Esophagus (tissue), 2 donors: ENCODE data around the gene FAM20A. TPM values are rescaled to one million over a fixed set of nuclear protein-coding genes. Genes with fewer than 3 reads are reported as not detected.
A peak's percentile ranks its signal among the peaks of the same experiment; 100 is the strongest.

Experiments used
- H3K27ac ChIP-seq, 2 donors: one replicate each; pipeline ENCODE4 v1.5.1; 2013; ENCODE audit warnings: low read depth in 2 of 2, mild to moderate bottlenecking in 2 of 2, inconsistent platforms in 1 of 2, low read length in 1 of 2, moderate library complexity in 1 of 2
- H3K27me3 ChIP-seq, 2 donors: one replicate each; pipeline ENCODE4 v1.6.1; 2013; ENCODE audit warnings: low read length in 2 of 2, control low read depth in 1 of 2, mild to moderate bottlenecking in 1 of 2; ENCODE audit not compliant: insufficient read depth in 2 of 2, control insufficient read depth in 1 of 2
- H3K36me3 ChIP-seq, 2 donors: one replicate each; pipeline ENCODE4 v1.6.1; 2013; ENCODE audit warnings: low read length in 1 of 2; ENCODE audit not compliant: control insufficient read depth in 2 of 2, insufficient read depth in 2 of 2
- H3K4me1 ChIP-seq, 2 donors: one replicate each; pipeline ENCODE4 v1.6.1; 2013; ENCODE audit warnings: low read length in 1 of 2; ENCODE audit not compliant: control insufficient read depth in 2 of 2, insufficient read depth in 2 of 2
- H3K4me3 ChIP-seq, 2 donors: one replicate each; pipeline ENCODE4 v1.5.1; 2013; ENCODE audit warnings: low read length in 2 of 2, mild to moderate bottlenecking in 2 of 2, low read depth in 1 of 2, moderate library complexity in 1 of 2
- H3K9me3 ChIP-seq, 2 donors: one replicate each; pipeline ENCODE4 v1.6.1; 2013; ENCODE audit warnings: mild to moderate bottlenecking in 2 of 2, low read depth in 1 of 2, low read length in 1 of 2, moderate library complexity in 1 of 2; ENCODE audit not compliant: control insufficient read depth in 2 of 2, insufficient read depth in 1 of 2
- WGBS, 2 donors: extraction: QIAGEN DNeasy Blood & Tissue Kit; methylation state at CpG; one replicate each; pipeline ENCODE4 v1.1.7; 2013; 5-methylcytosine and 5-hydroxymethylcytosine counted together
- polyA plus RNA-seq, 2 donors: library from polyadenylated mRNA; stranded (reverse); fragments of 200-250 nt; gene quantifications; one replicate each; pipeline ENCODE4 v1.2.3, GENCODE V29; 2013
- donor health status: healthy with polysubstance abuse.
- donor health status: Bipolar disorder and iron deficiency.

Gene FAM20A
- polyA plus RNA-seq, 2 donors = 1.8 to 4.3 TPM

DNA sequence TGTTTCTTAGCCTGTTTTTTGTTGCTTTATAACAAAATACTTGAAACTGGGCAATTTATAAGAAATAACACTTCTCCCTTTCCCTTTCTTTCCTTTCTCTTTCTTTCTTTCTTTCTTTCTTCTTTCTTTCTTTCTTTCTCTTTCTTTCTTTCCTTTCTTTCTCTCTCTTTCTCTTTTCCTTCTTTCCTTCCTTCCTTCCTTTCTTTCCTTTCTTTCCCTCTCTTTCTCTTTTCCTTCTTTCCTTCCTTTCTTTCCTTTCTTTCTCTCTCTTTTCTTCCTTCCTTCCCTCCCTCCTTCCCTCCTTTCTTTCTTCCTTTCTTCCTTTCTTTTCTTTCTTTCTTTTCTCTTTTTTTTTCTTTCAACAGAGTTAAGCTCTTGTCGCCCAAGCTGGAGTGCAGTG is 27.8 kb downstream of the FAM20A start:
- 81 to 92% methylated on average over 1 of the region's 1 CpG for WGBS, 2 donors
- no peaks in the 10 kb centered on the region for H3K9me3 ChIP-seq
- H3K36me3 ChIP-seq = no peaks in the 10 kb centered on the region
- H3K4me3 ChIP-seq = no peak overlapping the region
- no peak overlapping the region for H3K27ac ChIP-seq
- peaks cover 2 to 5% of the 10 kb centered on the region in 2 donors for H3K4me1 ChIP-seq
- H3K27me3 ChIP-seq = no peaks in the 10 kb centered on the region

GRCh38 chr17:68572138-68572842 is 28.9 kb downstream of the FAM20A start:
- H3K9me3 ChIP-seq = no peaks in the 10 kb centered on the region
- H3K27ac ChIP-seq = no peak overlapping the region
- 87 to 88% methylated on average over 6 of the region's 6 CpGs for WGBS, 2 donors
- H3K4me3 ChIP-seq = no peak overlapping the region
- no peaks in the 10 kb centered on the region for H3K27me3 ChIP-seq
- H3K4me1 ChIP-seq = peaks cover 2 to 4% of the 10 kb centered on the region in 2 donors
- H3K36me3 ChIP-seq = no peaks in the 10 kb centered on the region

DNA sequence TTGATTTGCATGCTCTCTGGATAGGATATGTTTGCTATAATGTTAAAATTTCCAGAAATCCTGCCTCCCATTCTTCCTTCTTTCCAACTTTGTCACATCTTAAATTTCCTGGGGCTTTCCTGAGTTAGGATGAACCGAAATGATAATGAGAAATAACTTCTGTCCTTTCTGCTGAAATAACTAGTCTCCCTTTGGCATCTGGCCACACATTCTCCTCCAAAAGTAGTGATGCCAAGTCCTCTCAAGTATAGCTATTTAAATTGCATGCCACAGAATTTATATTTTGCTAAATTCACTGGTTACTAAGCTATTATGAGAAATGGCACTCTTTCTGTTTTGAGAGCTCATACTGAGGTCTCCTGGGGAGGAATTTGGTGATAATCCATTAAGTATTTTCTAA is 30.6 kb downstream of the FAM20A start:
- WGBS, 2 donors = 44 to 47% methylated on average over 1 of the region's 1 CpG
- Histone ChIP-seq H3K27ac (no peak overlapping the region), H3K4me3 (no peak overlapping the region)

DNA sequence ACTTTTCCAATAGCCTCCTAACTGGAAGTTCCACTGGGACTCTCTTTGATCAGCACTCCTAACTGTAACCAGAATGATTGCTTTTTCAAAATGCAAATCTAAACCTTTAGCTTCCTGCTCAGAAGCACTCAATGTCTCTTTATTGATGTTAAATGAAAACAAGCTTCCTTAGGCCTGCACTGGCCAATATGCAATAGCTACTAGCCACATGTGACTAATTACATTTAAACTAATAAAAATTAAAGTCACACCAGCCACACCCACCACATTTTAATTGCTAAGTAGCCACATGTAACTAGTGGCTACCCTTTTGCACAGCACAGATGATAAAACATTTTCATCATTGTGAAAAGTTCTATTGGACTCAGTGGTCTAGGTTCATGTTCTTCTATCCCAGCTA is 31.8 kb downstream of the FAM20A start:
- Histone ChIP-seq H3K27me3 (no peaks in the 10 kb centered on the region), H3K36me3 (no peaks in the 10 kb centered on the region), H3K4me1 (peaks cover 0 to 3% of the 10 kb centered on the region in 2 donors), H3K27ac (no peak overlapping the region), H3K9me3 (no peaks in the 10 kb centered on the region), H3K4me3 (no peak overlapping the region)

More for the DNA sequence above, 30.6 kb downstream of the FAM20A start:
- Histone ChIP-seq H3K36me3 (no peaks in the 10 kb centered on the region), H3K9me3 (no peaks in the 10 kb centered on the region), H3K27me3 (no peaks in the 10 kb centered on the region), H3K4me1 (no peaks in the 10 kb centered on the region)

DNA sequence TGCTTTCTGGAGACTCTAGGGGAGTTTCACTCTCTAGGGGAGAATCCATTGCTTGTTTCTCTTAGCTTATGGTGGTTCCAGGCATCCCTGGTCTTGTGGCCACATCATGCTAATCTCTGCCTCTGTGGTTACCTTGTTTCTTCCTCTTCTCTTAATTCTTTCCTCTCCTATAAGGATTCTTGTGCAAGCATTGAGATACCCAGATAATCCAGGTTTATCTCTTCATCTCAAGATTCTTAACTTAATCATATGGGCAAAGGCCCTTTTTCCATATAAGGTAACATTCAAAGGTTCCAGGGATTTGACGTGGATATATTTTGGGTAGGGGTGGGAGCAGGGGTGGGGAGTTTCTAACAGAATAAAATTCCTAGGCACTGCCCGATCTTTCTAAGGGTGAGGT is 32.6 kb downstream of the FAM20A start:
- Histone ChIP-seq H3K27me3 (no peaks in the 10 kb centered on the region), H3K9me3 (no peaks in the 10 kb centered on the region), H3K27ac (no peak overlapping the region), H3K4me1 (peaks cover 0 to 4% of the 10 kb centered on the region in 2 donors), H3K36me3 (no peaks in the 10 kb centered on the region), H3K4me3 (no peak overlapping the region)
- WGBS, 2 donors = 84 to 85% methylated on average over 2 of the region's 2 CpGs

GRCh38 chr17:68567581-68567980 is 33.6 kb downstream of the FAM20A start:
- Histone ChIP-seq H3K36me3 (no peaks in the 10 kb centered on the region), H3K27ac (peak overlapping the region in 1 of 2 donors; percentile 7), H3K4me1 (peaks cover 0 to 4% of the 10 kb centered on the region in 2 donors), H3K27me3 (no peaks in the 10 kb centered on the region), H3K9me3 (no peaks in the 10 kb centered on the region), H3K4me3 (no peak overlapping the region)
- WGBS, 2 donors = 85 to 90% methylated on average over 8 of the region's 8 CpGs

DNA sequence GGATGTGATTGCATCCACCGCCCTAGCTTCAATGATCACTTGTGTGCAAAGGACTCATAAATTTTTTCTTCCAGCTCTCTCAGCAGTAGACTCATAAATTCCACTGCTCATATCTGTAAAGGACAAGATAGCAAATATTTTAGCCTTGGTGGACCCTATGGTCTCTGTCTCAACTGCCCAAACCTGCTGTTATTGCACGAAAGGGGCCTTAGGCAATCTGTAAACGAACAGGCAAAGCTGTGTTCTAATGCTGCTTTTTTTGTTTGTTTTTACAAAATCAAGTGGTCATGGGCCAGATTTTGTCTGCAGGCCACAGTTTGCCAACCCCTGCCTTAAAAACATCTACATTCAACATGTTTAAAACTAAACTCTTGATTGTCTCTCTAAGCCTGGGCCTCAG is 34.1 kb downstream of the FAM20A start:
- Histone ChIP-seq H3K4me1 (peaks cover 0 to 4% of the 10 kb centered on the region in 2 donors), H3K27me3 (no peaks in the 10 kb centered on the region), H3K36me3 (no peaks in the 10 kb centered on the region), H3K9me3 (no peaks in the 10 kb centered on the region), H3K27ac (no peak overlapping the region), H3K4me3 (no peak overlapping the region)
- WGBS, 2 donors = 48 to 72% methylated on average over 3 of the region's 3 CpGs

- Histone ChIP-seq H3K27me3 (no peaks in the 10 kb centered on the region), H3K4me3 (no peak overlapping the region), H3K27ac (no peak overlapping the region), H3K4me1 (peaks cover 0 to 4% of the 10 kb centered on the region in 2 donors), H3K9me3 (no peaks in the 10 kb centered on the region), H3K36me3 (no peaks in the 10 kb centered on the region)
- 66 to 74% methylated on average over 2 of the region's 2 CpGs for WGBS, 2 donors
Measured at GRCh38 chr17:68566442-68566738, 34.8 kb downstream of the FAM20A start.

DNA sequence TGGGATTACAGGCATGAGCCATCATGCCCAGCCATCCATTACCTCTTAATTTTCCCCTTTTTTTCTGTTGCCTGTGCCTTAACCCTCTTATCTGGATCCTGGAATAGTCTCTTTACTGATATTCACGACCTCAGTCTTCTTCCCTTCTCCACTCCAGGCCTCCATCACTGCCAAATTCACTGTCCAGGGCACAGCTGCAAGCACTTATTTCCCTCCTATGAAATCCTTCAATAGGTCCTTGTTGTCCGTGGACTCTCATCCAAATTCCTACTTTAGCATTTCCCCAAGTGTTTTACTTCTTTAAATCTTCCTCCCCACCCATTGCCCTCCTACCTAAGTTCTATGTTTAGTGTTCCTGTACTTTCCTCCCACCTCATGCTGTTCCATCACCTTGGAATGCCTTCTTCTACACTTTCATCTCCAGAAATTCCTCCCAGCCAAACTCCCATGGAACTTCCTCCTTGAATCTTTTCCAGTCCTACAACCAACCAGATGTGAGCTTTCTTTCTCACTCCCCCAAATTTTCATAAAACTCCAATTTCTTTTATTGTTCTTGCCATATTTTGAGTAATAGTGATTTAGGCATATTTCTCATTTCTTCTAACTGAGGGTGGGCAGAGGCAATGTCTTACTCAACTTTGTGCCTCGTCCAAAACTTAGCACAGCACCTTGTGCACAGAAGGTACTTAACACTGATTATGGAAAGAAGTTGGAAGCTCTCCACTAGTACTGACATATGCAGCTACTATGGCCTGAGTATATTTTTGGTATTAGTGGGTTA is 35.3 kb downstream of the FAM20A start:
- Histone ChIP-seq H3K4me1 (peaks cover 0 to 4% of the 10 kb centered on the region in 2 donors), H3K27ac (no peak overlapping the region)
- WGBS, 2 donors = 71 to 75% methylated on average over 3 of the region's 3 CpGs

More for the DNA sequence above, 35.3 kb downstream of the FAM20A start:
- H3K27me3 ChIP-seq = no peaks in the 10 kb centered on the region
- no peaks in the 10 kb centered on the region for H3K36me3 ChIP-seq
- H3K4me3 ChIP-seq = no peak overlapping the region
- no peaks in the 10 kb centered on the region for H3K9me3 ChIP-seq
